HG02870 (cell line): ENCODE results near the gene CAMK1D.

Source experiments
- ATAC-seq: cut with Tn5 transposase; IDR thresholded peaks from one replicate; pipeline ENCODE4 v1.9.1; 2021; ENCODE audit warnings: mild to moderate bottlenecking, moderate library complexity; ENCODE audit not compliant: unreplicated experiment

CAMK1D gene

GRCh38 chr10:12642036-12642435 is 292.7 kb downstream of the CAMK1D start:
- ATAC-seq = no peak

- no peak for ATAC-seq
Measured at GRCh38 chr10:12643279-12643678, 293.9 kb downstream of the CAMK1D start.

GRCh38 chr10:12644380-12645144 is 295.2 kb downstream of the CAMK1D start:
- ATAC-seq = peak; percentile 65

- ATAC-seq = no peak
Measured at GRCh38 chr10:12645449-12645848, 296.1 kb downstream of the CAMK1D start.

- no peak for ATAC-seq
Measured at GRCh38 chr10:12649012-12649584, 299.8 kb downstream of the CAMK1D start.

GRCh38 chr10:12650122-12650521 is 300.8 kb downstream of the CAMK1D start:
- ATAC-seq = no peak

- no peak for ATAC-seq
Measured at GRCh38 chr10:12650538-12651298, 301.4 kb downstream of the CAMK1D start.

GRCh38 chr10:12655940-12656339 is 306.6 kb downstream of the CAMK1D start:
- ATAC-seq = no peak

GRCh38 chr10:12656518-12657142 is 307.3 kb downstream of the CAMK1D start:
- ATAC-seq = no peak

GRCh38 chr10:12657489-12657888 is 308.1 kb downstream of the CAMK1D start:
- ATAC-seq = no peak

GRCh38 chr10:12658526-12658925 is 309.2 kb downstream of the CAMK1D start:
- ATAC-seq = no peak

GRCh38 chr10:12659706-12660105 is 310.4 kb downstream of the CAMK1D start:
- ATAC-seq = no peak

GRCh38 chr10:12660812-12661211 is 311.5 kb downstream of the CAMK1D start:
- ATAC-seq = no peak

- no peak for ATAC-seq
Measured at GRCh38 chr10:12661671-12662070, 312.3 kb downstream of the CAMK1D start.

GRCh38 chr10:12663863-12664262 is 314.5 kb downstream of the CAMK1D start:
- ATAC-seq = no peak

- ATAC-seq = no peak
Measured at GRCh38 chr10:12665501-12665900, 316.2 kb downstream of the CAMK1D start.

- no peak for ATAC-seq
Measured at GRCh38 chr10:12667052-12667451, 317.7 kb downstream of the CAMK1D start.

GRCh38 chr10:12668634-12669033 is 319.3 kb downstream of the CAMK1D start:
- no peak for ATAC-seq

- no peak for ATAC-seq
Measured at GRCh38 chr10:12670004-12670403, 320.7 kb downstream of the CAMK1D start.

GRCh38 chr10:12675186-12675585 is 325.8 kb downstream of the CAMK1D start:
- ATAC-seq = no peak

GRCh38 chr10:12679636-12680035 is 330.3 kb downstream of the CAMK1D start:
- ATAC-seq = no peak
